GM19455 (cell line): ENCODE measurements around the gene ANKRD7.

Experiments used
- ATAC-seq: cut with Tn5 transposase; IDR thresholded peaks from one replicate; pipeline ENCODE4 v1.9.1; 2021; ENCODE audit not compliant: unreplicated experiment

ANKRD7 gene

GRCh38 chr7:118224521-118224920, at the start of gene ANKRD7:
ANKRD7 (plus strand) TSS chr7:118224704; CDS start chr7:118224831, 127 bp downstream.
- ATAC-seq: no peak

DNA sequence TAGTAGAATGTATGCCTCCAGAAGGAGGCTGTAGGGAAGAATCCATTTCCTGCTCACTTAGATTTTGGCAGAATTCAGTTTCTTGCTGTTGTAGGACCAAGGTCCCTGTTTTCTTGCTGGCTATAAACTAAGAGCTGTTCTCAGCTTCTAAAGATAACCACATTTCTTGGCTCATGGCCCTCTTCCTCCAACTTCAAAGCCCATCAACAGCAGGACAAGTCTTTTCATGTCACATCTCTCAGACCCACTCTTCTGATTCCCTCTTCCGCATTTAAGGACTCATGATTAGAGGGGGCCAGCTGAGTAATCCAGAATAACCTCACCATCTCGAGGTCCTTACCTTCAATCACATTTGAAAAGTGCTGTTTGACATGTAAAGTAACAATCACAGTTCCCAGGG, 48.8 kb upstream of the ANKRD7 start:
- ATAC-seq: no peak

DNA sequence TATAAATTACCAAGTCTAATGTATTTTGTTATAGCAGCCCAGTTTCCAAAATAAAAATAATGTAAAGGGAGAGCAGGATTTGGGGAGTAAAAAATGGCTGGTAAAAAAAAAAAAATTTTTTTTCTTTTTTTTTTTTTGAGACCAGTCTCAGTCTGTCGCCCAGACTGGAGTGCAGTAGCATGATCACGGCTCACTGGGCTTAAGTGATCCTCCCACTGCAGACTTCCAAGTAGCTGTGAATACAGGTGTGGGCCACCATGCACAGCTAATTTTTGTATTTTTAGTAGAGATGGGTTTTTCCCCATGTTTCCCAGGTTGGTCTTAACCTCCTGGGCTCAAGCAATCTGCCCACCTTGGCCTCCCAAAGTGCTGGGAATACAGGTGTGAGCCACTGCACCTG, 45.3 kb upstream of the ANKRD7 start:
- ATAC-seq: no peak

- ATAC-seq: no peak
These were observed 41.7 kb upstream of the ANKRD7 start for GRCh38 chr7:118182593-118183427.

GRCh38 chr7:118183428-118183785, 41.1 kb upstream of the ANKRD7 start:
- peak; percentile 2 for ATAC-seq

GRCh38 chr7:118183786-118184564, 40.5 kb upstream of the ANKRD7 start, which contains the start of gene LSM8:
LSM8 (plus strand) TSS chr7:118184164; CDS start chr7:118184224, 60 bp downstream.
- peak; percentile 98 for ATAC-seq

DNA sequence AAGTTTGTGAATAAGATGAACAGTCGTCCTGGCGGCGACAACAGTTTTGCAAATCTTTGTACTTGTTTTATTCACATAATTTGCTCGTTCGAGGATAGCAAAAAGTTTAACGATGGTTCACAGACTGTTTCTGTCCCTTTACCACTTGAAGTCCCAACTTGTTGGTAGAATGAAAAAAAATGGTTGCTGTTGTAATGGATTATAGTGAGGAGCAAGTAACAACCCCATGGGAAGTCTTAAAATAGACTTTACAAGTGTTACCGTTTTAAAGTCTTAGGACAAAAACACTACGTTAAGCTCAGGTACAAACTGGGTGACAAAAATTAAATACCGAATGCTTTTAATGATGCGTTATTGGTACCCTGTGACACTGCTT, 40.0 kb upstream of the ANKRD7 start:
- no peak for ATAC-seq

DNA sequence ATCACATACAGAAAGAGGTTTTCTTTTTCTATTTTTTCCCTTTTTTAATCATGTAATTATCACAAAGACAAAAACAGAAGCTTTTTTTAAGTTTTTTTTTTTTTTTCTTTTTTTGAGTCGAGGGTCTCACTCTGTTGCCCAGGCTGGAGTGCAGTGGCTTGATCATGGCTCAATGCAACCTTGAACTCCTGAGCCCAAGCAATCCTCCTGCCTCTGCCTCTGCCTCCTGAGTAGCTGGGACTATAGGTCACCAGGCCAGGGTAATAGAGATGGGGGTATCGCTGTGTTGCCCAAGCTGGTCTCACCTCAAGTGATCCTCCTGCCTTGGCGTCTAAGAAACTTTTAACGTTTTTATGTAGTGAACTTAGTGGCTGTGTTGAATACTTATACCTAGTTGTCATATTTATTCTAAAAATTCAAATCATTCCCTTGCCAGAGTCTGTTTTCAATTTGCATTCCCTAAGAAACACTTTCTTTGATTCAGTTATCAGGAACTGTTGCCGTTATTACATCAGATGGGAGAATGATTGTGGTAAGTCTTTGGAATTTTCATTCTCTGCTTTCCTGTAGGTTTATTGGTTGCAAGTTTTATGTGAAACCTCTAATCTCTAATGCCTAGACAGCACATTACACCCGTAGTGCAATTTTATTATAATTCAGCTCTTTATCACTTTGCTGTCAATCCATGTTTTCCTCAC, 39.2 kb upstream of the ANKRD7 start:
- ATAC-seq: no peak

DNA sequence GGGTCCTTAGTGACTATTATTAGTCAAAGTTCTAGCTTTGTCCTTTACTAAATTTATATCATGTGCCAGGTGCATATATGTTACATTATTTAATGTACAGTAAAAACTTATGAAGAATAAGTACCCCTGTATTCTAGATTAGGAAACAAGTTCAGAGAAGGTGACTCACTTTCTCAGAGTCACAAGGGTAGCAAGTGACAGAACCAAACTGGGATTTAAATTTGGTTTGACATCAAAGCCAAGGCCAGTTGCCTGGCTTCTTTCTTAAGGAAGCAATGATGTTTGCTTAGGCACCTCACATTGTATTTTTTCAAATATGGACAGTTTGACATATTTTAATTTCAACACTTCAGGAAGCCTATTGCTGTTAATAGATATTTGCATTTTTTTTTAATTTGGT, 38.0 kb upstream of the ANKRD7 start:
- no peak for ATAC-seq

DNA sequence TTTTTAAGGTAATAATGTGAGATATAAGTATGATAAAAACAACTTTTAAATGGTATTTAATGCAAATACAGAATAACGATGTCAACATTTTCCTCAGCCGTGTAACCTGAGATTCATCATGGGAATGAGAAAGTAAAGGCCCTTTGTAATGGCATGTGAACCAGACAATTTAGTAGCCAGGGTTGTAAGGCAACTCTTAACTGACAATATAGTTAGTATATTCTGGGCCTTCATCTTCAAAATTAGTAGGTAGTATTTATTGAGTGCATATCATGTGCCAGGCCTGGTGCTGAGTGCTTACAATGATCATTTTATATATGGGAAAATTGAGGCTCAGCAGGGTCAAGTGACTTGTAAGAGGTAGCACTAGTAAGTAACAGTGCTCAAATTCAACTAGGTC, 29.9 kb upstream of the ANKRD7 start:
- no peak for ATAC-seq

GRCh38 chr7:118195837-118196474, 28.5 kb upstream of the ANKRD7 start:
- peak; percentile 77 for ATAC-seq

DNA sequence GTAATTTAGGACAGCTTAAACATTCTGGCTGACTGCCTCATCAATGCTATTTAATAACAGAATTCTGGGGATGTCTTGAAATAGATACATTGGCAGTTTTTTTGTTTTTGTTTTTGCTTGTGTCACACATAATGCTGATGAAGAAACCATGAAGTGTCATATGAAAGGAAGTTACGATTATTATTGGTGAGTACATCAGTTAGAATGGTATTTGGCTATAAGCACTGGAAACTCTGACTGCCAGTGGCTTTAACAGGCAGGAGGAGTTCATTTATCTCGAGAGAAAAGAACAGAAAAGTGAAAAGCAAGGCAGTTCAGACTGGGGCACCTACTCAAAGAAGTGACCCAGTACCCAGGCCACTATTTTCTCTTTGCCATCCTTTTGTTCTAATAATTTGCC, 22.4 kb upstream of the ANKRD7 start:
- no peak for ATAC-seq

DNA sequence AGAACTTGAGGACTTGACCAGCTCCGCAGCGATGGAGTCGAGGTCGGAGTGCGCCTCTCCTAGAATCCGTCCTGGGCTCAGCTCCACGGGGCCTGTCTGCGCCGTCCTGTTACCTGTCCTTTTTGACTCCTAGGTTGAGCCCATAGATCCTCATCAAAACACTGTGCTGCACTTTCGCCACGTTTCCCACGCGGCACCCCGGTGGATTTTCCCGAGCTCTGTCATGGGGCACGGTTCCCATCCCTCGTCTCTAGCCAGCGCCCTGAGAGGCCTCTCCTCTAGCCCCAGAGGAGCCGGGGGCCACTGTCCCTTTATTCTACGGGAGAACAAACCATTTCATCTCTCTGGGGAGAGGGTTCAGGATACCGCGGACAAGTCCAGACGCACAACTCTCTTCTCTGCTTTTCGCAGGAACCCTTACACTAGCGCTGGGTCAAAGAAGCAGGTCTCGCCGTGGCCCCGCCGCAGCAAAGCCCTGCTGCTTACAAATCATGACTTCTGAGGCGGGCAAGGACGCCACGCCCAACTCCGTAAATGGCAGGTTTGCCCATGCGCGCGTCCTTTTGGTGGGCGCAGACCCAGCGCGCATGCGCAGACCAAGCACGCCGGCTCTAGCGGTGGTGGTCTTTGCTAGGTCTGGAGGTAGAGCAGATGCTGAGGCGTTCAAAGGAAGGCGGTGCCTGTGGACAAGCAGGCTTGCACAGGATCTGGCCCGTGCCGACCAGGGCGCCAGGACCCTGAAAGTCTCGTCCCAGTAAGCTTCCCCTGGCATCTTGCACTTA, 10.3 kb upstream of the ANKRD7 start:
- ATAC-seq: peak; percentile 97

GRCh38 chr7:118214833-118215182, 9.7 kb upstream of the ANKRD7 start:
- ATAC-seq: peak; percentile 20

DNA sequence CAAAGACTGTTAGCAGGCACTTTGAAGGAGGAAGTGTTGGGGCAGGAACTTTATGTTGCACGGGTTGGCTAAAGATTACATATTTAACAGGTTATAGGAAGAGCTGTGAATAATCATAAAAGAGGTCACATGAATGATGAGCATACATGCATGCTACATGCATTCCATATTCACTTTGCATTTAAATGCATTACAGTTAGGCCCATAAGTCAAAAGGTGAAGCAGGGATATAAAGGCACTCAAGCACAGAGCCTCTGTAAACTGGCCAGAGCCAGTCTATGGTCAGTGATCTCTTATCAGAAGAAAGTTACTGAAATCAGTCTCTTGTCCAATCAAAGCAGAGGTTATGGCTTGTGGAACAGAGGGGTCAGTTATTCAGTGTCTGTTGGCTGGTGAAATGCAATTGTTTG, 7.3 kb upstream of the ANKRD7 start:
- ATAC-seq: no peak

DNA sequence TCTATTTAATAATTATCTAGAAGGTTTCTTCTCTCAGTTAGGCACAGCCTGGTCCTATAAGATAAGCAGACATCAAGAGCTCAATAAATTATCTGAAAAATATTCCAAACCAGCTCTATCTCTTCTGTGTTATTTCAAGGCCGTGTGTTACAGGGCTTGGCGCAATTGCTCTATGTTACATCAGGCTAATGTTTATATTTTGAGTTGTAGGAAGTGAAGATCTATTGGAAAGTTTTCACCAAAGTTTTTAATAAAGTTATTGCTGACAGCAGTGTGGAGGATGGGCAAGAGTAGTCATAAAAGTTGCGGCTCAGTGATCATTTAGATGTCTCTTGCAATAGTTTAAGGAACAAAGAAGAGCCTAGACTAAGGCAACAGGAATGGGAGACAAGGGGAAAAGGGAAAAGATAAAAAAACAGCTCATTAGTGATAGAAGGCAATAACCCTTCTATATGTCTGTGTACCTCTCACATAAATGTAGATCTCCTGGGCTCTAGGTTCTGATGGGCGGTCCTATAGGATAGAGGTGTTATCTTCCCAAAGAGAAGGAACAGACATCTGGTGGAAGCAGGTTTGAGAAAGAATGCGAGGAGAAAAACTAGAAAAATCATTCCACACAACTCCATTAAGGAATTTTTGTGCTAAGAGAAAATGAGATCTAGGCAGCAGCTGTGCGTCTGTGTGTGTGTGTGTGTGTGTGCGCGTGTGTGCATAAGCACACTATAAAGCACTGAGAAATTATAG, 5.9 kb upstream of the ANKRD7 start:
- no peak for ATAC-seq

GRCh38 chr7:118219157-118219512, 5.4 kb upstream of the ANKRD7 start:
- no peak for ATAC-seq

- no peak for ATAC-seq
These were observed 3.9 kb upstream of the ANKRD7 start for GRCh38 chr7:118220583-118220982.

DNA sequence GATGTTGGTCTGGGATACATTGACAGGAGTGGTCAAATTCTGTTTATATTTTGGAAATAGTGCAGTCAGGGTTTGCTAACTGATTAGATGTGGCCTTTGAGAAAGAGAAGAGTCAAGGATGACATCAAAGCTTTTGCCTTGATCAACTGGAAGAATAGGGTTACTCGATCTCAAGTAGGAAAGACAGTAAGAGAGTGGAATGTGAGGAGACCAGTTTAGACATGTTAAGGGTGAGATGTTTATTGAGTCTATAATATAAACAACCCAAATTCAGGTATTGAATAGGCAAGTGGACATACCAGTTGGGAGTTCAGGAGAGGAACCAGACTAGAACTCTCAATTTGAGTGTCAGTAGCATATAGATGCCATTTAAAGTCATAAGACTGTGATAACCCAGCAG, 1.9 kb upstream of the ANKRD7 start:
- ATAC-seq: no peak

DNA sequence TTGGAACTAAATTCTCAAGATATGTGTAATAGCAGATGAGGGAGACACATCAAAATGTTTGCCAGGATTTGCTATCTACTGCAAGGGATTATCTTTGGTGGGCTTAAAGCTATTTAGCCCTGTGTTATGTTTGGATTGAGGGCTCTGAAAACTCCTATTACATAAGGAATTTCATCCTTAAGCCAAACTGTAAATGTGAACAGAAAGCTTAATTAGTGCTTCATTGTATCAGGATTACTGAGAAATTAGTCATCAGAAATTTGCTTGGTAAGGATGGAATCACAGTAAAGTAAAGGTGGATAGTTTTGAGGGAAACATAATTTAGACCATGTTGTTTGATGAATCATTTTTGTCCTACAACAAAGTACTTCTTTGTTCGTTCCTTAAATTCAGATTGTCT, 8.3 kb downstream of the ANKRD7 start:
- no peak for ATAC-seq
